ENCODE data around the gene SIL1.

SIL1 gene

DNA sequence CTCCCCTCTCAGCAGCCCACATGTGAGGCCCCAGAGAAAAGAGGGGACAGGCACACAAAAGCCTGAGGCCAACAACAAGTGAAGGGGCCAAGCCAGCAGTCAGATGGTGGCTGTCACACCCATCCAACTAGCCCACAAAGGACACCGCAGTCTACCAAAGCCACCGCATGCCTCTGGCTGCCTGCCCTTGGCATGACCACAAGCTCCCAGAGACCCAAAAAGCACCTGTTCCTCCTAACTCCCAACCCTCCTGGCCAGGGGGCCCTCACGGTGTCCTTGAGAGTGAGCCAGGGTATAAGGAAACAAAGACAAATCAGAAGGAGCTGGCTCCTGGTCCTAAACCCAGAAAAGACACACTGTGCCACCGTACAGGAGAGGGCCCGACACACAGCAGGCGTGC lies 245.2 kb downstream of the SIL1 start:
- Histone ChIP-seq H3K9ac (ENCODE audit: low read length) (no peak overlapping the region), H3K27ac (ENCODE audit: low read length, poor library complexity, severe bottlenecking) (no peak overlapping the region), H2BK5ac (ENCODE audit: low read depth, low read length, poor library complexity, severe bottlenecking) (no peak overlapping the region), H2BK15ac (ENCODE audit: low read depth, poor library complexity, severe bottlenecking) (no peak overlapping the region), H2BK12ac (ENCODE audit: low read length in 2 of 2) (peak overlapping the region in 1 of 2 experiments; percentile 87), H3K4ac (ENCODE audit: low read depth in 1 of 2, low read length in 2 of 2) (peak overlapping the region in 1 of 2 experiments; percentile 63), H3K4me2 (ENCODE audit: low read length, poor library complexity, severe bottlenecking) (no peak overlapping the region), H3K9me3 (ENCODE audit: control insufficient read depth, low read length) (no peaks in the 10 kb centered on the region), H3K4me1 (ENCODE audit: control insufficient read depth, insufficient read depth, low read depth, low read length) (peaks cover 54% of the 10 kb centered on the region), H4K8ac (ENCODE audit: low read length) (peak overlapping the region; percentile 70), H3K14ac (ENCODE audit: low read length in 2 of 2) (peak overlapping the region in 1 of 2 experiments; percentile 37), H2AFZ (ENCODE audit: low read depth, low read length) (no peak overlapping the region), H3K36me3 (ENCODE audit: control insufficient read depth in 1 of 2, insufficient read depth in 2 of 2, low read depth in 1 of 2, low read length in 2 of 2) (peaks cover 9 to 24% of the 10 kb centered on the region in 2 experiments), H3K4me3 (ENCODE audit: insufficient read depth in 1 of 2, low read depth in 1 of 2, low read length in 2 of 2) (no peak overlapping the region), H3K23ac (ENCODE audit: low read length in 2 of 2) (no peak overlapping the region), H4K91ac (ENCODE audit: low read length) (peak overlapping the region; percentile 23), H3K27me3 (ENCODE audit: control insufficient read depth in 1 of 2, insufficient read depth in 1 of 2, low read length in 2 of 2) (no peaks in the 10 kb centered on the region), H2BK120ac (ENCODE audit: low read depth, low read length) (no peak overlapping the region), H3K79me1 (replicated peaks; ENCODE audit: low read length, poor library complexity, severe bottlenecking) (peaks cover 31% of the 10 kb centered on the region), H2AK5ac (ENCODE audit: low read length, severe bottlenecking) (peak overlapping the region; percentile 21), H3K18ac (ENCODE audit: low read depth in 1 of 2, low read length in 2 of 2) (peak overlapping the region; percentile 4 to 81)
- WGBS = 83% methylated on average over 4 of the region's 6 CpGs
- DNase-seq = no peak

DNA sequence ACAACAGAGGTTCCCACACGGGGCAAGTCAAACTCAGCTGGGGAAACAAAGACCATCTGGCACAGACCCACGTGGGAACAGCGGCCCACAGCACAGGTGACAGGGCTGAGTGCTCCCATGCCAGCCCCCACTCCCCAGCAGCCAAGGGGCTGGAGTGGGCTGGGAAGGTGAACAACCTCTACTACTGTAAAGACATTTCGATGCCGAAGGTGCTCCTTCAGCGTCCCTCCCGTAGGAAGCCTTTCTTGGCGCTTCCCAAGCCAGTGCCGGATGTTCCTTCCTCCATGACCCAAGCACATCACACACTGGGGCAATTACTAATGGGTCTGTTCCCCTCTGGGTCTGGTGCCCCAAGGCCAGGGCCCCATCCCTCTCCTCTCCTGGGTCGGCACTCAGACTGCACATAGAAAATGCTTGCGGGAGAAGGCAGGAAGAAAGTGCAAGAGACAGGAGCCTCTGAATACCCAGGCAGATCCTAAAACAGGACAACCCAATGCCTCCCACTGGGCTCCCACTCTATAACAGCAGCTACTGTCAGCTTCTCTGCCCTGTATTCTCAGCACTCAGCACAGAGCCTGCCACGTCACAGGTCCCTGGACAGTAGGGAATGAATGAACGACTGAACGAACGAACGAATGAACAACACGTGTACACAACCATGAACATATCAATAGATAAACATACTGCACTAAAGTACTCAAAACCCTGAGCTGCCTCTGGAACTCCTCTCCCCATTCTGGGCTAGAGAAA lies 246.0 kb downstream of the SIL1 start:
- Histone ChIP-seq H3K18ac (ENCODE audit: low read depth in 1 of 2, low read length in 2 of 2) (no peak overlapping the region), H3K9me3 (ENCODE audit: control insufficient read depth, low read length) (no peaks in the 10 kb centered on the region), H4K91ac (ENCODE audit: low read length) (no peak overlapping the region), H2BK5ac (ENCODE audit: low read depth, low read length, poor library complexity, severe bottlenecking) (no peak overlapping the region), H3K4me1 (ENCODE audit: control insufficient read depth, insufficient read depth, low read depth, low read length) (peaks cover 57% of the 10 kb centered on the region), H3K27ac (ENCODE audit: low read length, poor library complexity, severe bottlenecking) (no peak overlapping the region), H3K4ac (ENCODE audit: low read depth in 1 of 2, low read length in 2 of 2) (no peak overlapping the region), H2BK120ac (ENCODE audit: low read depth, low read length) (no peak overlapping the region), H3K36me3 (ENCODE audit: control insufficient read depth in 1 of 2, insufficient read depth in 2 of 2, low read depth in 1 of 2, low read length in 2 of 2) (peaks cover 13 to 26% of the 10 kb centered on the region in 2 experiments), H3K79me1 (replicated peaks; ENCODE audit: low read length, poor library complexity, severe bottlenecking) (peaks cover 31% of the 10 kb centered on the region), H3K23ac (ENCODE audit: low read length in 2 of 2) (no peak overlapping the region), H3K14ac (ENCODE audit: low read length in 2 of 2) (no peak overlapping the region), H2BK12ac (ENCODE audit: low read length in 2 of 2) (peak overlapping the region; percentile 38 to 49), H2BK15ac (ENCODE audit: low read depth, poor library complexity, severe bottlenecking) (peak overlapping the region; percentile 15), H2AK5ac (ENCODE audit: low read length, severe bottlenecking) (no peak overlapping the region), H3K9ac (ENCODE audit: low read length) (no peak overlapping the region), H3K4me2 (ENCODE audit: low read length, poor library complexity, severe bottlenecking) (no peak overlapping the region), H3K4me3 (ENCODE audit: insufficient read depth in 1 of 2, low read depth in 1 of 2, low read length in 2 of 2) (no peak overlapping the region), H3K27me3 (ENCODE audit: control insufficient read depth in 1 of 2, insufficient read depth in 1 of 2, low read length in 2 of 2) (no peaks in the 10 kb centered on the region), H2AFZ (ENCODE audit: low read depth, low read length) (no peak overlapping the region), H4K8ac (ENCODE audit: low read length) (no peak overlapping the region)
- 94% methylated on average over 15 of the region's 17 CpGs for WGBS
- no peak for DNase-seq

DNA sequence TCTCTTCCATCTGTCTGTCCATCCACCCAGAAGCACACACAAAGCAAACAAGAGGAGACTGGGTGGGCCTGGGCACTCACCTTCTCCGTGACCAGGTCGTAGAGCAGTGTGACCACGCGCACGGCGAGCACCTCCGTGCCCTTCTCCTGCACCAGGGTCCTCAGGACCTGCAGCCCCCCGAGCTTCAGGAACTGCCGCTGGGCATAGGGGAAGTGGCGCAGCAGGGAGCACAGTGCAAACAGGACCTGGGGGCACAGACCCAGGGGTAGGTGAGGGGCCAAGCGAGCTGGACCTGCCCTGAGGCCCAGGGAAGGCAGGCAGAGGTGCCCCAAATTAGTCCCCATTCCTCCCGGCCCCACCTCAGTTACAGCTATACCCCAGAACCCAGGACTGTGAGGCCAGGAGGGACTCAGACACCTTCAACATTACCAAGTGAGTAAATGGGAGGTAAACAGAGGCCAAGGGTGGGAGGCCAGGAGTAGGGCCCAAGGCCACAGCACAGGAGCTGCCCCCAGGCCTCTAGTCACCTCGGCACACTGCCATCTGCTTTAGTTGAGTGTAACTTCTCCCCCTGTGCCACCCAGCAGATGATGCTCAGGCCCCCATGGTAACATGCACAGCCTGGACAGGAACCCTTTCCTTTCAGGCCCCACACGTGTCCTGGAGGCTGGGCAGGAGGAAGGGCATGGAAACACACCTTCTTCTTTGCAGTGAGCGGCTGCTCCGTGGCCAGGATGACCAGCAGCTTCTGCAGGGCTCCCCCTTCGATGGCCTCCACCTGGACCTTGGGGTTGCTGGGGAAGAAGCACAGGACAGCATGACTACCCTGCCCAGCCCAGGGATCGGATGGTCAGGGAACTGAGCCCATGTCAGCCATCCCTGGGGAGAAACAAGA lies 246.8 kb downstream of the SIL1 start:
- Histone ChIP-seq H2BK120ac (ENCODE audit: low read depth, low read length) (no peak overlapping the region), H3K4me1 (ENCODE audit: control insufficient read depth, insufficient read depth, low read depth, low read length) (peaks cover 59% of the 10 kb centered on the region), H3K4me2 (ENCODE audit: low read length, poor library complexity, severe bottlenecking) (no peak overlapping the region)

More for the DNA sequence above, 246.8 kb downstream of the SIL1 start:
- no peak overlapping the region for H4K91ac ChIP-seq (ENCODE audit: low read length)
- H2AK5ac ChIP-seq (ENCODE audit: low read length, severe bottlenecking) = no peak overlapping the region
- H2AFZ ChIP-seq (ENCODE audit: low read depth, low read length) = no peak overlapping the region
- H3K27ac ChIP-seq (ENCODE audit: low read length, poor library complexity, severe bottlenecking) = no peak overlapping the region
- DNase-seq = no peak
- H3K14ac ChIP-seq (ENCODE audit: low read length in 2 of 2) = no peak overlapping the region
- 96% methylated on average over 17 of the region's 18 CpGs for WGBS
- H3K4me3 ChIP-seq (ENCODE audit: insufficient read depth in 1 of 2, low read depth in 1 of 2, low read length in 2 of 2) = no peak overlapping the region
- no peak overlapping the region for H2BK5ac ChIP-seq (ENCODE audit: low read depth, low read length, poor library complexity, severe bottlenecking)
- no peak overlapping the region for H4K8ac ChIP-seq (ENCODE audit: low read length)
- H3K4ac ChIP-seq (ENCODE audit: low read depth in 1 of 2, low read length in 2 of 2) = peak overlapping the region in 1 of 2 experiments; percentile 18
- no peak overlapping the region for H3K18ac ChIP-seq (ENCODE audit: low read depth in 1 of 2, low read length in 2 of 2)
- H3K79me1 ChIP-seq (replicated peaks; ENCODE audit: low read length, poor library complexity, severe bottlenecking) = peaks cover 28% of the 10 kb centered on the region
- H3K36me3 ChIP-seq (ENCODE audit: control insufficient read depth in 1 of 2, insufficient read depth in 2 of 2, low read depth in 1 of 2, low read length in 2 of 2) = peaks cover 21 to 35% of the 10 kb centered on the region in 2 experiments
- H3K9ac ChIP-seq (ENCODE audit: low read length) = no peak overlapping the region
- H2BK15ac ChIP-seq (ENCODE audit: low read depth, poor library complexity, severe bottlenecking) = no peak overlapping the region
- no peaks in the 10 kb centered on the region for H3K27me3 ChIP-seq (ENCODE audit: control insufficient read depth in 1 of 2, insufficient read depth in 1 of 2, low read length in 2 of 2)
- no peaks in the 10 kb centered on the region for H3K9me3 ChIP-seq (ENCODE audit: control insufficient read depth, low read length)
- peak overlapping the region in 1 of 2 experiments; percentile 2 for H2BK12ac ChIP-seq (ENCODE audit: low read length in 2 of 2)
- H3K23ac ChIP-seq (ENCODE audit: low read length in 2 of 2) = no peak overlapping the region

All from mesenchymal stem cell (in vitro differentiated cells and primary cell).